Peyer's patch (tissue), 4 donors: Measurements from ENCODE around the gene RNF214. TPM values are rescaled to one million over a fixed set of nuclear protein-coding genes. Genes with fewer than 3 reads are reported as not detected.

Source experiments
- DNase-seq, 3 donors: peaks; one replicate each; pipeline ENCODE4 v3.0.0-alpha.2; 2017 to 2019
- H3K27ac ChIP-seq, 4 donors: fragments of 200-600 bp; sonication (generic); one replicate each; pipeline ENCODE4 v1.5.1; 2016 to 2019
- H3K27me3 ChIP-seq, 2 donors: fragments of 200-600 bp; sonication (generic); one replicate each; pipeline ENCODE4 v1.5.1; 2019
- H3K36me3 ChIP-seq, 3 donors: fragments of 200-600 bp; sonication (generic); one replicate each; pipeline ENCODE4 v1.5.1; 2016 to 2019
- H3K4me1 ChIP-seq, 4 donors: fragments of 200-600 bp; sonication (generic); one replicate each; pipeline ENCODE4 v1.5.1; 2016 to 2019
- H3K4me3 ChIP-seq, 4 donors: fragments of 200-600 bp; sonication (generic); 1 replicate in 3 of 4; 2 replicates in 1 of 4; pipeline ENCODE4 v1.5.1; 2016 to 2019; ENCODE audit warnings: mild to moderate bottlenecking in 1 of 4
- H3K9me3 ChIP-seq, 4 donors: fragments of 200-600 bp; sonication (generic); one replicate each; pipeline ENCODE4 v1.5.1; 2016 to 2019; ENCODE audit warnings: mild to moderate bottlenecking in 1 of 4
- POLR2A ChIP-seq, 2 donors: fragments of 450-650 bp; IDR thresholded peaks; one replicate each; pipeline ENCODE4 v1.5.1; 2017; ENCODE audit warnings: antibody characterized with exemption in 2 of 2, mild to moderate bottlenecking in 2 of 2, moderate library complexity in 2 of 2
- total RNA-seq, 4 donors: library from RNA; depleted of rRNA; stranded (reverse); fragments of >200 nt; gene quantifications; one replicate each; pipeline ENCODE4 v1.1.0, GENCODE V29; 2016
- TF ChIP-seq, protein P1 (sequence below), 6 experiments: fragments of 450-650 bp in 4 of 6; fragments of 200-600 bp in 2 of 6; sonication (generic) in 1 of 6; IDR thresholded peaks; one replicate each; pipeline ENCODE4 v1.5.1; 2017 to 2019; ENCODE audit warnings: antibody characterized with exemption in 6 of 6, mild to moderate bottlenecking in 3 of 6, moderate library complexity in 1 of 6

The RNF214 gene
- total RNA-seq, 4 donors from 2014 or later: 10.2 to 32.2 (median 13.4) TPM

DNA sequence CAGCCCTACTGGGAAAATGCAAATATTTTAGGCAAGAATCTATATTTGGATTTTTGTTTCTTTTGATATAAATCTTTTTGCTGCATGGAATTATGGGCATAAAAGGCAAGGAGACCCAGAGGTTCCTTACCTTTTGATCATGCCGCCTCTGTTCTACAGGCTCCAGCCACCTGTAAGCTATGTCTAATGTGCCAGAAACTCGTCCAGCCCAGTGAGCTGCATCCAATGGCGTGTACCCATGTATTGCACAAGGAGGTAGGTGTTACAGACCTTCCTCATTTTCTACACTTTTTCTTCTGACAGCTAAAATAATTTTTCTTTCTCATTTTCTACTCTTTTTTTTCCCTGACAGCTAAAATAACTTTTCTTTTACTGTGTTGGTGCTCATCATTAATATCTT, 50.5 kb downstream of the RNF214 start:
- no peak for TF ChIP-seq POLR2A (IDR thresholded peaks at IDR 0.05)
- TF ChIP-seq, protein P1, sequence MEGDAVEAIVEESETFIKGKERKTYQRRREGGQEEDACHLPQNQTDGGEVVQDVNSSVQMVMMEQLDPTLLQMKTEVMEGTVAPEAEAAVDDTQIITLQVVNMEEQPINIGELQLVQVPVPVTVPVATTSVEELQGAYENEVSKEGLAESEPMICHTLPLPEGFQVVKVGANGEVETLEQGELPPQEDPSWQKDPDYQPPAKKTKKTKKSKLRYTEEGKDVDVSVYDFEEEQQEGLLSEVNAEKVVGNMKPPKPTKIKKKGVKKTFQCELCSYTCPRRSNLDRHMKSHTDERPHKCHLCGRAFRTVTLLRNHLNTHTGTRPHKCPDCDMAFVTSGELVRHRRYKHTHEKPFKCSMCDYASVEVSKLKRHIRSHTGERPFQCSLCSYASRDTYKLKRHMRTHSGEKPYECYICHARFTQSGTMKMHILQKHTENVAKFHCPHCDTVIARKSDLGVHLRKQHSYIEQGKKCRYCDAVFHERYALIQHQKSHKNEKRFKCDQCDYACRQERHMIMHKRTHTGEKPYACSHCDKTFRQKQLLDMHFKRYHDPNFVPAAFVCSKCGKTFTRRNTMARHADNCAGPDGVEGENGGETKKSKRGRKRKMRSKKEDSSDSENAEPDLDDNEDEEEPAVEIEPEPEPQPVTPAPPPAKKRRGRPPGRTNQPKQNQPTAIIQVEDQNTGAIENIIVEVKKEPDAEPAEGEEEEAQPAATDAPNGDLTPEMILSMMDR (IDR thresholded peaks at IDR 0.05): no peak
- H3K4me1 ChIP-seq: no peaks in the 10 kb centered on the region
- DNase-seq: no peak
- H3K27me3 ChIP-seq: no peaks in the 10 kb centered on the region
- H3K4me3 ChIP-seq: no peak overlapping the region
- peaks cover 0 to 53% (median 0%) of the 10 kb centered on the region in 3 donors for H3K36me3 ChIP-seq
- H3K9me3 ChIP-seq: no peaks in the 10 kb centered on the region
- no peak overlapping the region for H3K27ac ChIP-seq

DNA sequence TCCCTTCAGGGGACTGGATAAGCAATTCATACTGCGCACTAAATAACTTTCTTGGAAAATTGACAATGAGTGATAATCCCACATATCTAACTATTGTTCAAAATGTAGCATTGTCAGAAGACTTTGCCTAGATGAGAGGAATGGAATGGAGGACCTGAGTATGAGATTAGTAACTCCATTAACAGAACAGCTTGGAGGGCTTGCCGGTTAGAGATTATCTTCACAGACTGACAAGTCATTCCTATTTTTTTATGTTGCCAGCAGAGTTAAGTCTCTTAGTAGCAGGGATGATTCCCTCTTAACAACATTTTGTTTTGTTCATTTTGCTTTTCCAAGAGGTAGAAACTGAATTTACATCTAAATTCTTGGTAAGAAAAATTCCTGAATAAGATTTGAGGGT, 51.6 kb downstream of the RNF214 start:
- no peak for TF ChIP-seq POLR2A (IDR thresholded peaks at IDR 0.05)
- TF ChIP-seq, protein P1 (IDR thresholded peaks at IDR 0.05): no peak
- no peaks in the 10 kb centered on the region for H3K4me1 ChIP-seq
- no peak overlapping the region for H3K27ac ChIP-seq
- H3K36me3 ChIP-seq: peaks cover 0 to 58% (median 0%) of the 10 kb centered on the region in 3 donors
- DNase-seq: no peak
- H3K9me3 ChIP-seq: no peaks in the 10 kb centered on the region
- H3K4me3 ChIP-seq: no peak overlapping the region
- H3K27me3 ChIP-seq: no peaks in the 10 kb centered on the region

DNA sequence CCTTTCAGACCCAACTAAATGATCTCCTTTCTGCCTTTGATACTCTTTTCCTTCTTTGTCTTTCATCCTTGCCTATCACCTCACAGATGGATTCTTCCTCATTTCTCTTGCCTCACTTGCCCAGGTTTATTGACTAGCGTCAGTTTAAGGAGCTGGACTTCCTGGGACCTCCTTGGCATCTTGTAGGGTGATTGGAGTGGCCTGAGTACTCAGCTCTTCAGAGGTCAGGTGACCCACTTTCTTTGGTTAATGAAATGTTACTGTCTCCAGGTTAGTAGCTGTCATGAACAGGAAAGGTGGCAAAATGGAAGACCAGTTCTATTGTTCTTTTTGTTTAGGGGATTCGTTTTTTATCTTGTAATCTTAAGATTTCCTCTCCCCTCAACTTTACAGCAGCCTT, 54.1 kb downstream of the RNF214 start:
- DNase-seq: no peak
- Histone ChIP-seq H3K27ac (no peak overlapping the region), H3K36me3 (peaks cover 0 to 61% (median 0%) of the 10 kb centered on the region in 3 donors)

DNA sequence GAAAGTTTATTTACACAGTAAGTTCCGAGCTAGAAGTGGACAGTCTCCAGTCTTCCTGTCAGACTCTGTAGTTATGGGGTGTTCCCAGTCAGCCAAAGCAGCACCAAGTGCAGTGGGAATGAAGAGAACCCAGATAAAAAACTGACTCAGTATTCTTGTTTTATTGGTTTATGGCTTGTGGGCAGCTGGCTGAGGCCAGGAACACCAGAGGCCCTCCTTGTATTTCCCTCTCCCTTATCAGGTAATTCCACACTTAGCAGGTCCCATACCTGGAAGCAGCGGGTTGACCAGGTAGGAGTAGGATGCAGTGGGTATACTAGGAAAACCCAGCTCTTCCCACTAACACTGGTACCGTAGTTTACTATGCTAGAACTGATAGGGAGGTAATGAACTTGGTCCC, 55.2 kb downstream of the RNF214 start:
- H3K4me1 ChIP-seq: no peaks in the 10 kb centered on the region
- peaks cover 0 to 52% (median 0%) of the 10 kb centered on the region in 3 donors for H3K36me3 ChIP-seq
- no peak for DNase-seq
- no peaks in the 10 kb centered on the region for H3K9me3 ChIP-seq
- H3K4me3 ChIP-seq: no peak overlapping the region
- no peaks in the 10 kb centered on the region for H3K27me3 ChIP-seq
- TF ChIP-seq POLR2A (IDR thresholded peaks at IDR 0.05): no peak
- TF ChIP-seq, protein P1 (IDR thresholded peaks at IDR 0.05): no peak
- H3K27ac ChIP-seq: no peak overlapping the region

More for the DNA sequence above, 54.1 kb downstream of the RNF214 start:
- H3K4me1 ChIP-seq: no peaks in the 10 kb centered on the region
- no peaks in the 10 kb centered on the region for H3K9me3 ChIP-seq
- no peak for TF ChIP-seq POLR2A (IDR thresholded peaks at IDR 0.05)
- TF ChIP-seq, protein P1 (IDR thresholded peaks at IDR 0.05): no peak
- H3K4me3 ChIP-seq: no peak overlapping the region
- no peaks in the 10 kb centered on the region for H3K27me3 ChIP-seq

- Histone ChIP-seq H3K4me1 (no peaks in the 10 kb centered on the region), H3K36me3 (peaks cover 0 to 36% (median 0%) of the 10 kb centered on the region in 3 donors), H3K4me3 (no peak overlapping the region), H3K9me3 (no peaks in the 10 kb centered on the region), H3K27me3 (no peaks in the 10 kb centered on the region), H3K27ac (no peak overlapping the region)
- DNase-seq: no peak
- no peak for TF ChIP-seq POLR2A (IDR thresholded peaks at IDR 0.05)
- TF ChIP-seq, protein P1 (IDR thresholded peaks at IDR 0.05): no peak
Measured at GRCh38 chr11:117289795-117290194, 57.3 kb downstream of the RNF214 start.
